DMS 273 (cell line): ENCODE measurements around the gene NEB.
A peak's percentile ranks its signal among the peaks of the same experiment; 100 is the strongest.

ENCODE experiments used
- DNase-seq: peaks from one replicate; lab custom pipeline; 2025; ENCODE audit not compliant: unreplicated experiment; lab: John Stamatoyannopoulos, UW

NEB gene

GRCh38 chr2:151498178-151498577 lies 236.1 kb downstream of the NEB start:
- no peak for DNase-seq

DNA sequence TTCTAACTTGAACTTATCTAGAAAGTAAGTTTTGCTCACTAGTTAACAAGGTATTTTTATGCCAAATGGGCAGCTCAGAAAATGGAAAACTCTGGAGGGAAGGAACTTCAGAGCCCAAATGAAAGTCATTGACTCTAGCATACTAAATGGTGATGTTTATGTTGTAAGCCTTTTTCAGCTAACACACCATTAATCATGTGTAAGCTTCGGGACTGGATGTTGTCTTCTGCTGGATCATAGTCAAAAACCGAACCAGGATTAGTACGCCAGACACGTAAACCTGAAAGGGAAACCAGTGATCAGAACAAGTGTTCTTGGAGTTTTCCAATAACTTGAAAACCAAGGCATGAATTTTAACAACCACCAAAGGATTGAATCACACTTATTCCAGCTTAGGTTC lies 242.8 kb downstream of the NEB start:
- no peak for DNase-seq

GRCh38 chr2:151490276-151490675 lies 244.0 kb downstream of the NEB start:
- no peak for DNase-seq

GRCh38 chr2:151486053-151486452 lies 248.2 kb downstream of the NEB start:
- DNase-seq, result no peak

DNA sequence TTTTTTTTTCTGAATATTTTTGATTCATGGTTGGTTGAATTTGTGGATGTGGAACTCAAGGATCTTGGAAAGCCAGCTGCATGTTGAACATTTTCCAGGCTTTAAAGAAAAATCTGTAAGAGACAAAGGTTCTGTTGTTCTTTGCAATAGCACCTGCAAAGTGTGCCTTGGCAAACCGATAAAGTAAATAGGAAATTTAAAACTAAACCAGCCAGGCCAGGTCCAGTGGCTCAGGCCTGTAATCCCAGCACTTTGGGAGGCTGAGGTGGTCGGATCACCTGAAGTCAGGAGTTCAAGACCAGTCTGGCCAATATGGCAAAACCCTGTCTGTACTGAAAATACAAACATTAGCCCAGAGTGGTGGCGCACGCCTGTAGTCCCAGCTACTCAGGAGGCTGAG lies 250.2 kb downstream of the NEB start:
- DNase-seq, result no peak

GRCh38 chr2:151483546-151483945 lies 250.7 kb downstream of the NEB start:
- no peak for DNase-seq

DNA sequence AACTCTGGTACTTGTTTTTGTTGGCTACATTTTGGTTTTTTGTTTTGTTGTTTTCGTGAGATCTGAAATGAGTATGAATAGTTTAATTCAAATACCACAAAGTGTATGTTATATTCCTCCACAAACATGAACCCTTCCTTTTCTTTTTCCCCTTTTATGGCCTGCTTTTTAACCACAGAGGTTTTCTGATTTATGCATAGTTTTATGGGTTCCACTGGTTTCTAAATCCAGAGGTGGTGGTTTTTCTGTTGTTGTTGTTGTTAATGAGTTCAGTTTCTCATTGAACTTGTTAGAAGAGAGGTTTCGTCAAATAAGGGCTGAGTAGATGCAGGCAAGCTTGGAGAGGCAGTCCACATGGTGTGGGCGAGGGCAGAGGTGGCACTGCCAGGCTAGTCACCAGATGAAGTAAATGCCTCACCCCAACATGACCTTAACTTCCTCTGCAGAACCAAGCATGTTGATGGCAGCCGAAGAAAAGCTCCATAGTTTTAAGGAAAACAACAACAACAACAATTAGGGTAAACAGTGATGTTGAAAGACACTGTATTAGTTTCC lies 252.0 kb downstream of the NEB start:
- DNase-seq, result no peak

DNA sequence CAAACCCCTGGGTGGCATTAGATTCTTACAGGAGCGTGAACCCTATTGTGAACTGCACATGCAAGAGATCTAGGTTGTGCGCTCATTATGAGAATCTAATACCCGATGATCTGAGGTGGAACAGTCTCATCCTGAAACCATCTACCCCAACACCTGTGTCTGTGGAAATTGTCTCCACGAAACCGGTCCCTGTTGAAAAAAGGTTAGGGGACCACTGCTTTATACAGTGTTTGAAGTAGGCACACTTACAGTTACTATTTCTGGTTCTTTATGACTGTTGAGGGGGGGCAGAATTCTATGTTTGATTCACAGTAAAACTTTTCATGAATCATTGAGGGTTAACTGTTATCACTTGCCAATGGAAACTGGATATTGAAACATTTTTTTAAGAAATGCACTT lies 252.5 kb downstream of the NEB start:
- no peak for DNase-seq

- no peak for DNase-seq
Observed at GRCh38 chr2:151478011-151478410, 256.3 kb downstream of the NEB start.

GRCh38 chr2:151476287-151476686 lies 258.0 kb downstream of the NEB start:
- no peak for DNase-seq

- DNase-seq, result no peak
Observed at GRCh38 chr2:151475071-151475470, 259.2 kb downstream of the NEB start.

GRCh38 chr2:151472966-151473365 lies 261.3 kb downstream of the NEB start:
- DNase-seq, result no peak

DNA sequence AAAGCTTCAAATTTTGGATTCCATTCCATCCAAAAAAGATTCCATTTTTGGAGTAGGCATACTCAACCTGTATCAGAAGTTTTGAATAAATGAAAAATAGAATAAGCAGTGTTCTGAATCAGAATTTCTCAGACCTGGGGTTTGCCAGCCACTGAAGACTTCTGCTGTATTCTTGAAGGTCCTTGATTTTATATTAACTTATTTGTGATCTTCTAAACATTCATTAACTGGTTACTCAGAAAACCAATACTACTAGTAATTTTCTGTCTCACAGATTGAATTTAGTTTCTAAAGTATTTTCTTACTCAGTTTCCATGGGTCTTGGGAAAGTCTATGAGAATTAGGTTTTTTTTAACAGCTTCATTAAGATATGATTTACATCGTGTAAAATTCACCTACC lies 263.7 kb downstream of the NEB start:
- DNase-seq, result no peak

DNA sequence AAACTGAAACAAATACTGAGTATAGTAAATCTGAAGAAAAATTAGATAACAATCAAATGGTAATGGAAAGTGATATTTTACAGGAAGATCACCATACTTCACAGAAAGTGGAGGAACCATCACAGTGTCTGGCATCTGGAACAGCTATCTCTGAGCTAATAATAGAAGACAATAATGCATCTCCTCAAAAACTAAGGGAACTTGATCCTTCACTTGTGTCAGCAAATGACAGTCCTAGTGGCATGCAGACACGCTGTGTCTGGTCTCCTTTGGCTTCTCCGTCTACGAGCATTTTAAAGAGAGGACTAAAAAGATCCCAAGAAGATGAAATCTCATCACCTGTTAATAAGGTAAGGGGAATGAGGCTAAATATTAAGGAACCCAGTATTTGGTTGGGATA lies 268.5 kb downstream of the NEB start:
- no peak for DNase-seq

GRCh38 chr2:151459358-151459757 lies 274.9 kb downstream of the NEB start:
- DNase-seq, result no peak

DNA sequence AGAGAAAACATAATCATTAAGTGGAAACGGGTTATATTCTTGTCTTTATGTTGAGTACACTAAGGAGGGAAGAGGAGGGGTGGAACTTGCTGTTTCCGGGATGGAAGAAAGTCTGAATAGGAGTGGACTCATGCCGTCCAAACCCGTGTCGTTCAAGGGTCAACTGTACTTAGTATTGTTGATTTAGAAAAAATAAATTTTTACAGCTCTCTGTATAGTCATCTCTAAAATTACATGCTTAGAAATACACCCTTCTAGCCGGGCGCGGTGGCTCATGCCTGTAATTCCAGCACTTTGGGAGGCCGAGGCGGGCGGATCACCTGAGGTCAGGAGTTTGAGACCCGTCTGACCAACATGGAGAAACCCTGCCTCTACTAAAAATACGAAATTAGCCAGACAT lies 295.1 kb downstream of the NEB start:
- DNase-seq, result no peak

DNA sequence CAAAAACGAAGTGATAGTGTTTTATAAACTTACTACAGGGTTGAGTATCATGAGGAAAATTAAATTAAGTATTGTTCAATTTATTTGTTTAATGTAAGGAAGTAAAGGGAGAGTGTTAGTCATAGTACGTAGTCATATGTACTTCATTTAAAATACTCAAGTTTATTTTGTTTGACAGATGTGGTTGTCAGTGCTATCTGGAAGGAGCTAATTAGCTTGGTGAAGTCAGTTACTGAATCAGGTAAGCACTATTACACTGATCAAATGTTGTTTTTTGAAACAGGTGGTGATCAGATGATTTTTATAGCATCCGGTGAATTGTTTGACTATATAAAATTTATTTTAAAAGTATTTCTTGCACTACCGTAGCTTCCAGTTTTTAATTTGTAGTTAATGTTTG lies 295.8 kb downstream of the NEB start:
- DNase-seq, result no peak

- peak; percentile 32 for DNase-seq
Observed at GRCh38 chr2:151437630-151438029, 296.6 kb downstream of the NEB start.
